Measurements from ENCODE around the gene ZNF385B. TPM values are rescaled to one million over a fixed set of nuclear protein-coding genes. Genes with fewer than 3 reads are reported as not detected.
A peak's percentile ranks its signal among the peaks of the same experiment; 100 is the strongest.

ZNF385B gene
- polyA plus RNA-seq, 1 of the 3 experiments (the other 2 are of a cell fraction) = 0.16 TPM

DNA sequence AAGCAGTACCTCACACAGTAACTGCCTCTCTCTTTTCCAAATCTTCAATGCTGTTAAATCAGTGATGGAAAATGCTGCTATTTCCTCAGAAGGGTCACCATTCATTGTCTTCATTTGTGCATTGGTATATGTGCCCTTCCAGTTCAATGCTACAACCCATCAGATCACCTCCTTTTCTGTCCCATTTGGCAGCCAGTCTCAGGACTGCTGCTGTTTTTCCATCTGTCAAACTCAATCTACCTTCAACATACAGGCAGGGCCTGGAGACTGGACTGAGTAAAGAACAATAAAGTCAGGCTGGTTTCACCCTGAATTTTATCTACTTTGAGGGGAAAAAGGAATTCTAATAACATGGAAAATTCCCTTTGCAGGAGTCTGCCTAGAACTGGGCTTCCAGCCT, 17.9 kb downstream of the ZNF385B start:
- Histone ChIP-seq H2AFZ (ENCODE audit: low read depth) (no peak overlapping the region), H3F3A (replicated peaks; ENCODE audit: insufficient read depth) (no peaks in the 10 kb centered on the region), H3K27ac (ENCODE audit: low read depth in 2 of 2, low read length in 1 of 2) (no peak overlapping the region), H3K27me3 (ENCODE audit: insufficient read depth) (no peaks in the 10 kb centered on the region; the same call in 1 of the 2 replicates), H3K4me3 (ENCODE audit: low read depth in 2 of 2, low read length in 1 of 2) (no peak overlapping the region), H3K4me1 (ENCODE audit: control insufficient read depth in 1 of 2, insufficient read depth in 2 of 2, low read depth in 1 of 2, low read length in 1 of 2) (peaks cover 0 to 2% of the 10 kb centered on the region in 2 experiments; a peak in 1 of 4 replicates), H3K9ac (no peak overlapping the region), H3K4me2 (no peak overlapping the region), H4K20me1 (ENCODE audit: insufficient read depth) (no peaks in the 10 kb centered on the region), H3K9me2 (no peaks in the 10 kb centered on the region), H3K79me2 (ENCODE audit: insufficient read depth) (no peaks in the 10 kb centered on the region), H3K9me3 (no peaks in the 10 kb centered on the region), H3K36me3 (replicated peaks in 1 of 2; ENCODE audit: control insufficient read depth in 1 of 2, insufficient read depth in 2 of 2, low read length in 1 of 2) (no peaks in the 10 kb centered on the region)
- ChIA-PET POLR2A (no interaction called here), CTCF (interaction anchor here (1.8 to 5.0 kb wide), 5 partner anchors 14 to 234 kb away, joined by 8 to 52 read pairs (median 13); no protein-coding TSS in a partner anchor)
- DNase-seq = no peak
- TF ChIP-seq, protein P1, sequence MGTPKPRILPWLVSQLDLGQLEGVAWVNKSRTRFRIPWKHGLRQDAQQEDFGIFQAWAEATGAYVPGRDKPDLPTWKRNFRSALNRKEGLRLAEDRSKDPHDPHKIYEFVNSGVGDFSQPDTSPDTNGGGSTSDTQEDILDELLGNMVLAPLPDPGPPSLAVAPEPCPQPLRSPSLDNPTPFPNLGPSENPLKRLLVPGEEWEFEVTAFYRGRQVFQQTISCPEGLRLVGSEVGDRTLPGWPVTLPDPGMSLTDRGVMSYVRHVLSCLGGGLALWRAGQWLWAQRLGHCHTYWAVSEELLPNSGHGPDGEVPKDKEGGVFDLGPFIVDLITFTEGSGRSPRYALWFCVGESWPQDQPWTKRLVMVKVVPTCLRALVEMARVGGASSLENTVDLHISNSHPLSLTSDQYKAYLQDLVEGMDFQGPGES (IDR thresholded peaks at IDR 0.05; ENCODE audit: low read depth, low read length) = no peak
- TF ChIP-seq RAD21 (IDR thresholded peaks at IDR 0.05; ENCODE audit: low read length) (no peak), RXRA (IDR thresholded peaks at IDR 0.05; ENCODE audit: borderline replicate concordance, low read depth) (no peak), YY1 (IDR thresholded peaks at IDR 0.05; ENCODE audit: low read depth) (no peak), SMC3 (IDR thresholded peaks at IDR 0.05; ENCODE audit: low read depth, low read length) (no peak), MXI1 (IDR thresholded peaks at IDR 0.05; ENCODE audit: low read depth, low read length) (no peak), RCOR1 (IDR thresholded peaks at IDR 0.05; ENCODE audit: low read length) (no peak), GABPA (IDR thresholded peaks at IDR 0.05; ENCODE audit: low read depth) (no peak), CHD2 (IDR thresholded peaks at IDR 0.05; ENCODE audit: low read length, partially characterized antibody) (no peak)
- TF ChIP-seq, protein P2, sequence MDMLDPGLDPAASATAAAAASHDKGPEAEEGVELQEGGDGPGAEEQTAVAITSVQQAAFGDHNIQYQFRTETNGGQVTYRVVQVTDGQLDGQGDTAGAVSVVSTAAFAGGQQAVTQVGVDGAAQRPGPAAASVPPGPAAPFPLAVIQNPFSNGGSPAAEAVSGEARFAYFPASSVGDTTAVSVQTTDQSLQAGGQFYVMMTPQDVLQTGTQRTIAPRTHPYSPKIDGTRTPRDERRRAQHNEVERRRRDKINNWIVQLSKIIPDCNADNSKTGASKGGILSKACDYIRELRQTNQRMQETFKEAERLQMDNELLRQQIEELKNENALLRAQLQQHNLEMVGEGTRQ (IDR thresholded peaks at IDR 0.05; ENCODE audit: borderline replicate concordance, low read depth, low read length) = no peak

DNA sequence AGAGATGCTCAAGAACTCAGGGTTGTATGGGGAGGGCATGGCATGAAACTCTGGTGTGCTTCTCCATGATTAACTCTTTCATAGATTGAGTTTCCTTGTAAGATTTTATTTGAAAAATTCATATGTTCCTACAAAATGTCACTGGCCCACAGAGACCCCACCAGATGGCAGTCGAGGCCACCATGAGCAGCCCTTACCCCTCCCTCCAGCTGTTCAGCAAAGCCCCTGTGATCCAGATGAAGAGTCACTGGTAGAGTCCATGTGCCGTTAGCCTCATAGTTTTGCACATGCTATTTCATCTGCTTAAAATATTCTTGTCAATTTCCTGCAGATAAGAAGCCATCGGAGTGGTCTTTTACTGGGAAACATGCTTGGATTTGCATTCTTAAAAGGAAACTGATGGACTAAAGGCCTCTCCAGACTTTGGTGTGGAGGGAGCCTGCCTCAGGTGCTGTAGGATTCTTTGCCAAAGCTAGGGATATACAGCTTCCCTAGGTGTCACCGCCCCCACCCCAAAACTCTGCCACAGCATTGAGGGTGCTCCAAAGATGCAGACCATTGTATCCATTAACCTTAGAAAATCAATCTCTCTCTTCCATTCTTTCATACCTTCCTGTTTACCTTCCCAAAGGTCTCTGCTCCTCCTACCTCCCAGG, 18.8 kb downstream of the ZNF385B start:
- TF ChIP-seq JUND (IDR thresholded peaks at IDR 0.05) (no peak), TAF1 (IDR thresholded peaks at IDR 0.05; ENCODE audit: borderline replicate concordance, low read depth, low read length) (no peak), TEAD4 (IDR thresholded peaks at IDR 0.05; ENCODE audit: borderline replicate concordance, insufficient read depth) (no peak), CHD2 (IDR thresholded peaks at IDR 0.05; ENCODE audit: low read length, partially characterized antibody) (no peak), NRF1 (IDR thresholded peaks at IDR 0.05; ENCODE audit: low read depth, low read length) (no peak), SMC3 (IDR thresholded peaks at IDR 0.05; ENCODE audit: low read depth, low read length) (peak; percentile 75), RAD21 (IDR thresholded peaks at IDR 0.05; ENCODE audit: low read length) (peak; percentile 85), RXRA (IDR thresholded peaks at IDR 0.05; ENCODE audit: borderline replicate concordance, low read depth) (no peak)
- TF ChIP-seq, protein P1 (IDR thresholded peaks at IDR 0.05; ENCODE audit: low read depth, low read length) = no peak
- TF ChIP-seq, protein P3, sequence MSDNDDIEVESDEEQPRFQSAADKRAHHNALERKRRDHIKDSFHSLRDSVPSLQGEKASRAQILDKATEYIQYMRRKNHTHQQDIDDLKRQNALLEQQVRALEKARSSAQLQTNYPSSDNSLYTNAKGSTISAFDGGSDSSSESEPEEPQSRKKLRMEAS (IDR thresholded peaks at IDR 0.05; ENCODE audit: low read depth) = no peak
- TF ChIP-seq, protein P4, sequence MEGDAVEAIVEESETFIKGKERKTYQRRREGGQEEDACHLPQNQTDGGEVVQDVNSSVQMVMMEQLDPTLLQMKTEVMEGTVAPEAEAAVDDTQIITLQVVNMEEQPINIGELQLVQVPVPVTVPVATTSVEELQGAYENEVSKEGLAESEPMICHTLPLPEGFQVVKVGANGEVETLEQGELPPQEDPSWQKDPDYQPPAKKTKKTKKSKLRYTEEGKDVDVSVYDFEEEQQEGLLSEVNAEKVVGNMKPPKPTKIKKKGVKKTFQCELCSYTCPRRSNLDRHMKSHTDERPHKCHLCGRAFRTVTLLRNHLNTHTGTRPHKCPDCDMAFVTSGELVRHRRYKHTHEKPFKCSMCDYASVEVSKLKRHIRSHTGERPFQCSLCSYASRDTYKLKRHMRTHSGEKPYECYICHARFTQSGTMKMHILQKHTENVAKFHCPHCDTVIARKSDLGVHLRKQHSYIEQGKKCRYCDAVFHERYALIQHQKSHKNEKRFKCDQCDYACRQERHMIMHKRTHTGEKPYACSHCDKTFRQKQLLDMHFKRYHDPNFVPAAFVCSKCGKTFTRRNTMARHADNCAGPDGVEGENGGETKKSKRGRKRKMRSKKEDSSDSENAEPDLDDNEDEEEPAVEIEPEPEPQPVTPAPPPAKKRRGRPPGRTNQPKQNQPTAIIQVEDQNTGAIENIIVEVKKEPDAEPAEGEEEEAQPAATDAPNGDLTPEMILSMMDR (IDR thresholded peaks at IDR 0.05) = peak; percentile 63
- no peaks in the 10 kb centered on the region; the same call in 1 of the 2 replicates for H3K27me3 ChIP-seq (ENCODE audit: insufficient read depth)
- DNase-seq = peak; percentile 70
- H3K9me3 ChIP-seq = no peaks in the 10 kb centered on the region
- H3K4me3 ChIP-seq (ENCODE audit: low read depth in 2 of 2, low read length in 1 of 2) = no peak overlapping the region
- H3K9ac ChIP-seq = no peak overlapping the region
- H3K9me2 ChIP-seq = no peaks in the 10 kb centered on the region
- no peak overlapping the region for H3K4me2 ChIP-seq
- no peaks in the 10 kb centered on the region for H3F3A ChIP-seq (replicated peaks; ENCODE audit: insufficient read depth)
- ChIA-PET CTCF (interaction anchor here (0.7 to 5.0 kb wide), 17 partner anchors 10 to 235 kb away, joined by 3 to 52 read pairs (median 4); no protein-coding TSS in a partner anchor), POLR2A (no interaction called here)
- 48% methylated on average over 4 of the region's 4 CpGs for WGBS (ENCODE audit: low lambda C conversion rate)
- no peak overlapping the region for H2AFZ ChIP-seq (ENCODE audit: low read depth)
- H3K4me1 ChIP-seq (ENCODE audit: control insufficient read depth in 1 of 2, insufficient read depth in 2 of 2, low read depth in 1 of 2, low read length in 1 of 2) = peaks cover 0 to 2% of the 10 kb centered on the region in 2 experiments; a peak in 2 of 4 replicates
- H4K20me1 ChIP-seq (ENCODE audit: insufficient read depth) = no peaks in the 10 kb centered on the region
- H3K79me2 ChIP-seq (ENCODE audit: insufficient read depth) = no peaks in the 10 kb centered on the region
- H3K27ac ChIP-seq (ENCODE audit: low read depth in 2 of 2, low read length in 1 of 2) = no peak overlapping the region
- no peaks in the 10 kb centered on the region for H3K36me3 ChIP-seq (replicated peaks in 1 of 2; ENCODE audit: control insufficient read depth in 1 of 2, insufficient read depth in 2 of 2, low read length in 1 of 2)
